ENCODE results near the gene LRRD1.
"Not testable (repeated sequence)": the region's sequence is repeated elsewhere in the genome, so short reads cannot be mapped to it uniquely, and the experiment has no call there.

LRRD1 gene

DNA sequence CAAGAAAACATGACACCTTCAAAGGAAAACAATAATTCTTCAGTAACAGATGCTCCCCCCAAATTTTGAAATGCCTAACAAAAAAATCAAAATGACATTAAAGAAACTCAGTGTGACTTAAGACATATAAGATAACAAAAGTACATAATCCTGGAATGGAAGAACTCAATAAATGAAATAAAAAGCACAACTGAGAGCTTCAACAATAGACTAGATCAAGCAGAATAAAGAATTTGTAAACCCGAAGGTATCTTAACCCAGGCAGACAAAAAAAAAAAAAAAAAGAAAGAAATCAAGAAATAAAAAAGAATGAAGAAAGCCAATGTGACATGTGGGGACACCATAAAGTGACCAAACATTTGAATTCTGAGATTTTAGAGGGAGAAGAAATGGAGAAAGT, 27.7 kb upstream of the LRRD1 start:
- DNase-seq (ENCODE audit: low read depth) = no peak
- TF ChIP-seq, protein P1, sequence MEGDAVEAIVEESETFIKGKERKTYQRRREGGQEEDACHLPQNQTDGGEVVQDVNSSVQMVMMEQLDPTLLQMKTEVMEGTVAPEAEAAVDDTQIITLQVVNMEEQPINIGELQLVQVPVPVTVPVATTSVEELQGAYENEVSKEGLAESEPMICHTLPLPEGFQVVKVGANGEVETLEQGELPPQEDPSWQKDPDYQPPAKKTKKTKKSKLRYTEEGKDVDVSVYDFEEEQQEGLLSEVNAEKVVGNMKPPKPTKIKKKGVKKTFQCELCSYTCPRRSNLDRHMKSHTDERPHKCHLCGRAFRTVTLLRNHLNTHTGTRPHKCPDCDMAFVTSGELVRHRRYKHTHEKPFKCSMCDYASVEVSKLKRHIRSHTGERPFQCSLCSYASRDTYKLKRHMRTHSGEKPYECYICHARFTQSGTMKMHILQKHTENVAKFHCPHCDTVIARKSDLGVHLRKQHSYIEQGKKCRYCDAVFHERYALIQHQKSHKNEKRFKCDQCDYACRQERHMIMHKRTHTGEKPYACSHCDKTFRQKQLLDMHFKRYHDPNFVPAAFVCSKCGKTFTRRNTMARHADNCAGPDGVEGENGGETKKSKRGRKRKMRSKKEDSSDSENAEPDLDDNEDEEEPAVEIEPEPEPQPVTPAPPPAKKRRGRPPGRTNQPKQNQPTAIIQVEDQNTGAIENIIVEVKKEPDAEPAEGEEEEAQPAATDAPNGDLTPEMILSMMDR (IDR thresholded peaks at IDR 0.05; ENCODE audit: low read depth, low read length) = no peak
- TF ChIP-seq POLR2A (IDR thresholded peaks at IDR 0.05; ENCODE audit: extremely low read depth, insufficient read length) = no peak
- no peak for TF ChIP-seq MYC (IDR thresholded peaks at IDR 0.05; ENCODE audit: low read depth, low read length)
- TF ChIP-seq, protein P2, sequence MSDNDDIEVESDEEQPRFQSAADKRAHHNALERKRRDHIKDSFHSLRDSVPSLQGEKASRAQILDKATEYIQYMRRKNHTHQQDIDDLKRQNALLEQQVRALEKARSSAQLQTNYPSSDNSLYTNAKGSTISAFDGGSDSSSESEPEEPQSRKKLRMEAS (IDR thresholded peaks at IDR 0.05; ENCODE audit: low read depth, low read length) = no peak
- H3K4me3 ChIP-seq (ENCODE audit: low read depth, low read length) = no peak overlapping the region

DNA sequence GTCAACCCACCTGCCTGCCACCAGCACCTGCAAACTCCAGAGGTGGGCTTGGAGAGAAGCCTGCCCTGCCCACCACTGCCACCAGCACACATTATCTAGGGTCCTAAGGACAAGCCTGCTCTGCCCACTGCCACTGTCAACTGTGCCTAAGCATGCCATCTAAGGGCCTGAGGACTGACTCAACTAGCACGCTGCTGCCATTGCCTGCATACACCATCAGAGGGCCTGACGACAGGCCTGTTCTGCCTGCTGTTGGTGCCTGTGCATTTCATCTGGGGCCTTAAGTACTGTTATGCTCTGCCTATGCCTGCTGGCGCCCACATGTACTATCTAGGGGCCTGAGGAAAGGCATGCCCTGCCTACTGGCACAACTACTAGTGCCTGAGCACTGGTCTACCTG, 27.0 kb upstream of the LRRD1 start:
- TF ChIP-seq, protein P1 (IDR thresholded peaks at IDR 0.05; ENCODE audit: low read depth, low read length) = no peak
- TF ChIP-seq, protein P2 (IDR thresholded peaks at IDR 0.05; ENCODE audit: low read depth, low read length) = no peak
- no peak for TF ChIP-seq MYC (IDR thresholded peaks at IDR 0.05; ENCODE audit: low read depth, low read length)
- TF ChIP-seq POLR2A (IDR thresholded peaks at IDR 0.05; ENCODE audit: extremely low read depth, insufficient read length) = no peak
- no peak for DNase-seq (ENCODE audit: low read depth)
- no peak overlapping the region for H3K4me3 ChIP-seq (ENCODE audit: low read depth, low read length)

DNA sequence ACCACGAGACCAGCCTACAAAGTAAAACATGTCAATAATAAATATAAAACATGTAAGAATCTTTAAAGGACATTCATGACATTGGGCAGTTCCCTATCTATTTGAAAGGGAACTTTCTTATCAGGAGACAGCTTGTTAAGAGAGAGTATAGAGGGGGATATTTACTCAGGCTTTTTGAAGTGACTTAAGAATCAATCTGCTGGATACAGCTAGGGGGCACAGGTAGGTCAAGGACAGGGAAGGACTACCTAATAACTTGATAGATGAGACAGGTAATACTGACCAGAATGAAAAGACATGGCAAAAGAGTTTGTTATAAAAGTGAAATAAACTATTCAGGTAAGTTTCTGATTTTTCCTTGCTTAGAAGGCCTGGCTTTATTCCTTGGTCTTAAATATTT, 21.8 kb upstream of the LRRD1 start:
- no peak for DNase-seq (ENCODE audit: low read depth)
- no peak for TF ChIP-seq POLR2A (IDR thresholded peaks at IDR 0.05; ENCODE audit: extremely low read depth, insufficient read length)
- no peak for TF ChIP-seq MYC (IDR thresholded peaks at IDR 0.05; ENCODE audit: low read depth, low read length)
- TF ChIP-seq, protein P1 (IDR thresholded peaks at IDR 0.05; ENCODE audit: low read depth, low read length) = no peak
- TF ChIP-seq, protein P2 (IDR thresholded peaks at IDR 0.05; ENCODE audit: low read depth, low read length) = no peak

DNA sequence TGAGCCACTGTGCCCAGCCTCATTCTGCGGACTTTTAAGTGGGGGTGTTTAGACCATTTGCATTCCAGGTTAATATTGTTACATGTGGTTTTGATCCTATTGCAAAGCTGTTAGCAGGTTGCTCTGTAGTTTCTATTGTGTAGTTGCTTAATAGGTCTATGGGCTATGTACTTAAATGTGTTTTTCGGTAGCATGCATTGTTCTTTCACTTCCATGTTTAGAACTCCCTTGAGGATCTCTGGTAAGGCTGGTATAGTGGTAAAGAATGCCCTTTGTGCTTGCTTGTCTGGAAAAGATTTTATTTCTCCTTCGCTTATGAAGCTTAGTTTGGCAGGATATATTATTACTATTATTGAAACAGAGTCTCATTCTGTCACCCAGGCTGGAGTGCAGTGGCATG, 13.4 kb upstream of the LRRD1 start:
- no peak overlapping the region for H3K4me3 ChIP-seq (ENCODE audit: low read depth, low read length)
- DNase-seq (ENCODE audit: low read depth) = no peak
- TF ChIP-seq, protein P1 (IDR thresholded peaks at IDR 0.05; ENCODE audit: low read depth, low read length) = no peak
- no peak for TF ChIP-seq POLR2A (IDR thresholded peaks at IDR 0.05; ENCODE audit: extremely low read depth, insufficient read length)
- TF ChIP-seq, protein P2 (IDR thresholded peaks at IDR 0.05; ENCODE audit: low read depth, low read length) = no peak
- no peak for TF ChIP-seq MYC (IDR thresholded peaks at IDR 0.05; ENCODE audit: low read depth, low read length)

More for the DNA sequence above, 21.8 kb upstream of the LRRD1 start:
- H3K4me3 ChIP-seq (ENCODE audit: low read depth, low read length) = no peak overlapping the region

DNA sequence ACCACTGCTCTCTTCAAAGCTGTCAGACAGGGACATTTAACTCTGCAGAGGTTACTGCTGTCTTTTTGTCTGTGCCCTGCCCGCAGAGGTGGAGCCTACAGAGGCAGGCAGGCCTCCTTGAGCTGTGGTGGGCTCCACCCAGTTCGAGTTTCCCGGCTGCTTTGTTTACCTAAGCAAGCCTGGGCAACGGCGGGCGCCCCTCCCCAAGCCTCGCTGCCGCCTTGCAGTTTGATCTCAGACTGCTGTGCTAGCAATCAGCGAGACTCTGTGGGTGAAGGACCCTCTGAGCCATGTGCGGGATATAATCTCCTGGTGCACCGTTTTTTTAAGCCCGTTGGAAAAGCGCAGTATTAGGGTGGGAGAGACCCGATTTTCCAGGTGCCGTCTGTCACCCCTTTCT, 10.3 kb upstream of the LRRD1 start:
- DNase-seq (ENCODE audit: low read depth); H3K4me3 ChIP-seq (ENCODE audit: low read depth, low read length): not testable (repeated sequence)

DNA sequence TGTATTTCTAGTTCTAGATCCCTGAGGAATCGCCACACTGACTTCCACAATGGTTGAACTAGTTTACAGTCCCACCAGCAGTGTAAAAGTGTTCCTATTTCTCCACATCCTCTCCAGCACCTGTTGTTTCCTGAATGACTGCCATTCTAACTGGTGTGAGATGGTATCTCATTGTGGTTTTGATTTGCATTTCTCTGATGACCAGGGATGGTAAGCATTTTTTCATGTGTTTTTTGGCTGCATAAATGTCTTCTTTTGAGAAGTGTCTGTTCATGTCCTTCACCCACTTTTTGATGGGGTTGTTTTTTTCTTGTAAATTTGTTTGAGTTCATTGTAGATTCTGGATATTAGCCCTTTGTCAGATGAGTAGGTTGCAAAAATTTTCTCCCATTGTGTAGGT, 5.4 kb upstream of the LRRD1 start:
- H3K4me3 ChIP-seq (ENCODE audit: low read depth, low read length); DNase-seq (ENCODE audit: low read depth): not testable (repeated sequence)

DNA sequence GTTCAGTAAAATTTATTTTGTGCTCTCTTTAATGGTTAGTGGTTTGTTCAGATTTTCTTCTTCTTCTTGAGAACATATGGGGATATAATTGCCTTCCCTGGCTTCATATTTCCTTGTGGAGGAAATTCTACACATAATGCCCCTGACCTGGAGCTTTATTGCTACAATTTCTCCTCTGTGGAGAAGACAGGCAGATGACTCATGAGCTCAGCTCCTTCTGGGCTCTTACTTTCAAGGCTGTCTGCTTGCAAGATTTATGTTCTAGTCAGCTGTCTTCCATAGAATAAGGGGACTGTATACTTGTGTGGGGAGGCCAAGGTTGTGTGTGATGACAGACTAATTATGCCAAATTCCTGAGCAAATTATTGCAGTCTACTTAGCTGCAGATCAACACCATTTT, 1.6 kb downstream of the LRRD1 start:
- H3K4me3 ChIP-seq (ENCODE audit: low read depth, low read length) = no peak overlapping the region
- TF ChIP-seq, protein P2 (IDR thresholded peaks at IDR 0.05; ENCODE audit: low read depth, low read length) = no peak
- TF ChIP-seq POLR2A (IDR thresholded peaks at IDR 0.05; ENCODE audit: extremely low read depth, insufficient read length) (no peak), MYC (IDR thresholded peaks at IDR 0.05; ENCODE audit: low read depth, low read length) (no peak)
- TF ChIP-seq, protein P1 (IDR thresholded peaks at IDR 0.05; ENCODE audit: low read depth, low read length) = no peak
- DNase-seq (ENCODE audit: low read depth) = peak; percentile 11

DNA sequence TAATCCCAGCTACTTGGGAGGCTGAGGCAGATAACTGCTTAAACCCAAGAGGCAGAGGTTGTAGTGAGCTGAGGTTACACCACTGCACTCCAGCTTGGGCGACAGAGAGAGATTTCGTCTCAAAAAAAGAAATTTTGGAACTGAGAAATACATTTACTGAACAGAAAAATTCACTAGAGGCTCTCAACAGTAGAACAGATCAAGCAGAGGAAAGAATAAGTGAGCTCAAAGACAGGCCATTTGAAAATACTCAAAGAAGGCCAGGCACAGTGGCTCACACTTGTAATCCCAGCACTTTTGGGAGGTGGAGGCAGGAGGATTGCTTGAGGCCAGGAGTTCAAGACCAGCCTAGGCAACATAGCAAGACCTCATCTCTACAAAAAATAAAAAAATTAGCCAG, 9.4 kb downstream of the LRRD1 start:
- not testable (repeated sequence) for H3K4me3 ChIP-seq (ENCODE audit: low read depth, low read length); DNase-seq (ENCODE audit: low read depth)

Data from NB4 (cell line).